Measurements from ENCODE around the gene ASPG.

GRCh38 chr14:104151566-104152245 is 66.2 kb downstream of the ASPG start:
- TF ChIP-seq CTCF (IDR thresholded peaks at IDR 0.05): no peak
- no peak for TF ChIP-seq EZH2 (IDR thresholded peaks at IDR 0.05)

All from neural progenitor cell (in vitro differentiated cells).